Skeletal muscle tissue (tissue), 4 donors: Measurements from ENCODE around the gene TSKU. TPM values are rescaled to one million over a fixed set of nuclear protein-coding genes. Genes with fewer than 3 reads are reported as not detected.

Experiments used
- H3K27ac ChIP-seq: one replicate; pipeline ENCODE4 v1.7.0; 2013; ENCODE audit warnings: mild to moderate bottlenecking, low read depth, low read length, inconsistent platforms
- H3K27me3 ChIP-seq, 3 donors: one replicate each; pipeline ENCODE4 v1.7.0; 2013; ENCODE audit warnings: low read length in 3 of 3; ENCODE audit not compliant: control insufficient read depth in 3 of 3, insufficient read depth in 3 of 3
- H3K36me3 ChIP-seq, 3 donors: one replicate each; pipeline ENCODE4 v1.7.0; 2013; ENCODE audit warnings: low read length in 3 of 3; ENCODE audit not compliant: control insufficient read depth in 3 of 3, insufficient read depth in 3 of 3
- H3K4me1 ChIP-seq, 3 donors: one replicate each; pipeline ENCODE4 v1.7.0; 2013; ENCODE audit warnings: low read length in 3 of 3, mild to moderate bottlenecking in 3 of 3; ENCODE audit not compliant: control insufficient read depth in 3 of 3, insufficient read depth in 3 of 3
- H3K4me3 ChIP-seq, 3 donors: one replicate each; pipeline ENCODE4 v1.7.0; 2013; ENCODE audit warnings: low read length in 3 of 3
- H3K9ac ChIP-seq, 3 donors: one replicate each; pipeline ENCODE4 v1.7.0; 2013; ENCODE audit warnings: low read length in 3 of 3, mild to moderate bottlenecking in 3 of 3, moderate library complexity in 2 of 3, low read depth in 1 of 3
- H3K9me3 ChIP-seq, 3 donors: one replicate each; pipeline ENCODE4 v1.7.0; 2013; ENCODE audit warnings: low read length in 3 of 3; ENCODE audit not compliant: control insufficient read depth in 3 of 3
- total RNA-seq: library from RNA; depleted of rRNA; stranded (reverse); fragments of >200 nt; gene quantifications from one replicate; pipeline ENCODE4 v1.2.3, GENCODE V29; 2014
- donor health status: Osteomylitis.

The TSKU gene
- total RNA-seq, 1 donor from 2014 or later: 6.8 TPM

GRCh38 chr11:76843907-76844306 is 60.8 kb downstream of the TSKU start:
- Histone ChIP-seq H3K27ac (no peak overlapping the region), H3K4me1 (peaks cover 0 to 2% (median 0%) of the 10 kb centered on the region in 3 donors)

GRCh38 chr11:76844511-76844910 is 61.4 kb downstream of the TSKU start:
- Histone ChIP-seq H3K36me3 (no peaks in the 10 kb centered on the region), H3K9me3 (no peaks in the 10 kb centered on the region), H3K27me3 (peaks cover 0 to 3% (median 0%) of the 10 kb centered on the region in 3 donors), H3K27ac (no peak overlapping the region), H3K4me3 (no peak overlapping the region), H3K9ac (no peak overlapping the region), H3K4me1 (no peaks in the 10 kb centered on the region)

More at GRCh38 chr11:76843907-76844306, 60.8 kb downstream of the TSKU start:
- no peaks in the 10 kb centered on the region for H3K36me3 ChIP-seq
- H3K9me3 ChIP-seq: no peaks in the 10 kb centered on the region
- H3K27me3 ChIP-seq: peaks cover 0 to 6% (median 0%) of the 10 kb centered on the region in 3 donors
- H3K9ac ChIP-seq: no peak overlapping the region
- no peak overlapping the region for H3K4me3 ChIP-seq

- no peaks in the 10 kb centered on the region for H3K9me3 ChIP-seq
- H3K9ac ChIP-seq: no peak overlapping the region
- H3K4me1 ChIP-seq: no peaks in the 10 kb centered on the region
- H3K27me3 ChIP-seq: no peaks in the 10 kb centered on the region
- H3K4me3 ChIP-seq: no peak overlapping the region
- no peaks in the 10 kb centered on the region for H3K36me3 ChIP-seq
- no peak overlapping the region for H3K27ac ChIP-seq
Measured at GRCh38 chr11:76845069-76845468, 61.9 kb downstream of the TSKU start.

- no peak overlapping the region for H3K27ac ChIP-seq
- peaks cover 0 to 6% (median 3%) of the 10 kb centered on the region in 3 donors for H3K4me1 ChIP-seq
- H3K4me3 ChIP-seq: no peak overlapping the region
- H3K36me3 ChIP-seq: no peaks in the 10 kb centered on the region
- H3K9ac ChIP-seq: no peak overlapping the region
- no peaks in the 10 kb centered on the region for H3K27me3 ChIP-seq
- no peaks in the 10 kb centered on the region for H3K9me3 ChIP-seq
Measured at GRCh38 chr11:76846441-76846840, 63.3 kb downstream of the TSKU start.

Other genes starting within 250 kb of the TSKU start
- gene LRRC32, start 112.6 kb upstream of the TSKU start, total RNA-seq: 6.3 TPM
- 7.3 TPM for gene ACER3, start 77.6 kb downstream of the TSKU start, total RNA-seq